HG03280 (cell line): ENCODE results near the gene DSCAML1.
A peak's percentile ranks its signal among the peaks of the same experiment; 100 is the strongest.
"Not testable (repeated sequence)": the region's sequence is repeated elsewhere in the genome, so short reads cannot be mapped to it uniquely, and the experiment has no call there.

ENCODE experiments used
- ATAC-seq: cut with Tn5 transposase; IDR thresholded peaks from one replicate; pipeline ENCODE4 v1.9.1; 2021; ENCODE audit warnings: mild to moderate bottlenecking, moderate library complexity; ENCODE audit not compliant: unreplicated experiment

The DSCAML1 gene

DNA sequence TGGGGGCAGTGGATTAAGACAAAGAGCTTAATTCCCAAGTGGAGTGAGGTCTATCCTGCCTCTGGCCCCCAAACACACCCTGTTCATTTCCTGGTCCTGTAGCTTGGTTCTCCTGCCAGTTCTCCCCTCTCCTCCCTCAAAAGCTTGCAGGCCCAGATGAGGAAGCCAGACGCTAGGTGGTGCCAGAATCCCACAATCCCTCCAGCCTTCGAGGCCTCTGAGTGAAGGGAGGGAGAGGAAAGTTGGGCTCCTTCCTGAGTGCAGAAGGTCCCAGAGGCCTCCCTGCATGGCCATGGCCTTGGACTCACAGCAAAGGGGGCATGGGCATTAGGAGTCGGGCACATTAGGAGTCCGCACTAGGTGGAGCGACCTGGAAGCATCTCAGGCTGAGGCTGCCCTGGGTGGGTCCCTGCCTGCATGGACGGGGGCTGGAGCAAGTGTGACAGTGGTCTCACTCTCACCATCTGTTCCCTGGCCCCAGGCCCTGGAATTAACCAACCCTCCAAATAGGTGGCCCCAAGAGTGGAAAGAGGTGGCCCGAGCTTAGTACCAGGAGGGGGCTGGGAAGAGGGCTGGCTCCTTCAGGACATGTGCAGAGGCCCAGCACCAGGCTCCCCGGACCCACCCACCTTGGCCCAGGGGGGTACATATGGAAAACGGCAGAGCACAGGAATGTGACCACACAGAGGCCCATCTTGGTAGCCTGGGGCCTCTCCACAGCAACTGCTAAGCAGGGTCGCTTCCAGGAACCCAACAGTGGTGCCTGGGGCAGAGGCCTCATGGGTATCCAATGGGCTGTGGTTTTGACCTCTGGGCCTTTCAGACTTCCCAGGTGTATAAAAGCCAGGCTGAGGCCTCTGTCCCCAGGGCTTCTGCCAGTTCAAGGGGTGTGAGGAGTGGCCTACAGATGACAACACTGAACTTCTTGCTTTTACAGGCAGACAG lies 22.4 kb upstream of the DSCAML1 start:
- no peak for ATAC-seq

DNA sequence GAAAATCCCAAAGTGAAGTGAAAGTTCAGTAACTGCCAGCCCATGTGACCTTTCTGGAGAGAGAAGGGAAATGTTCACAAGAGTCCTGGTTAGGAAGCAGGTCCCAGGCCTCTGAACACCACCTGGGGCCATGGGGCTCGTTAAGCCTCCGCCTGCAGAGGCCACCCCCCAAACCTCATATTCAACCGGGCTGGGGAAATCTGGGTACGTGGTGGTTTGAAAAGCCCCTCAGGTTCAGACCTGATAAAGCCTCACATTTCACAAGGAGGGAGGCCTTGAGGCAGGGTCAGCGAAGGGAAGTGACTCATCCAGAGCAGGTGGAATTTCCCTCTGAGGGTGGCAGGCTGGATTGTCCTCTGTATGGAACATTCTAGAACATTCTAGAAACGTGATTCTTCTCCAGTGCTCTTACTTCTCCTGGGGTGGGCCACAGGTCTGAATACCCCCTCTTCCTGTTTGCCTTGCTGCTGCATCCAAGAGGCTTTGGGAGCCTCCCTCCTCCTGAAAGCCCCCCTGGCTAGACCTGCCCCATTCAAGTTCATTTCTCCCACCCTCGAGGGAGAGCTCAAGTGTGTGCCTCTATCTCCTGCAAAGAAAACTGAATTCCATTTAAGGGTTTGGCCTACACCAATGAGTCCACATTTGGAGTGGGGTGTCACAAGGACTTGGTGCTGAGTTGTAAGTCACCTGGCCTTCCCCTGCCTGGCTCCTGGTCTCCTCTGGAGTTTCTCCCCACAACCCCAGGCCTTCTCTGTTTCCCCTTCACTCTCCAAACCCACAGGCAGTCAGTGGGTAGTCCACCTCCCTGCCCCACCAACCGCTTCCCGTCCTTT lies 21.2 kb upstream of the DSCAML1 start:
- ATAC-seq: peak; percentile 23

DNA sequence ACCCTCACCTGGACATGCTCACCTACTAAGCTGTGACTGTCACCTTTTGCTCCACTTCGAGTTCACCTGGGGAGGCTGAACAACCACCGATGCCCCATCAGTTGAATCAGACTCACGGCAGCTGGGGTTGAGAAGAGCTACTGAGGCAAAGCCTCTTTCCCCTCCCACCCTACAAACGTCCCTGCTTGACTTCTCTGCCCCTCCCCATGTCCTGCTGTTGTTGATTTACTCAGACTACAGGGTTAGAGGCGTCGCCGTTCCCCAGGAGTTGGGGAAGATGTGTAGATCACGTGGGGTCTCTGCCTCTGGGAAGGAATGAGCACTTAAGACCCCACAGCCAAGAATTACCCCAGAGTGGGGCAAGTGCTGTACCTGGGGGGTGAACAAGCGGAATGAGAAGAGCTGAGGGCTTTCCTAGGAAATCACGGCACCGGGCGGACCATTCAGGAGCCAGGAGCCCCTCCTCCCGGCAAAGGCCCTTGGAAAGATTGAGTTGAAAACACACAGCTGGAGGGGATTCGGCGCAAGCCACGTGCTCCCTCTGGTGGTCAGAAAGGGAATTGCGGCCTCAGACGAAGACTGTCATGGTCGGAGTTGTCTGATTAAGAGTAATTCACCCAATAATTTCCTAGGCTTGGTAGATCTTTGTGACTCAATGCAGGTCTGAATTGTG lies 20.5 kb upstream of the DSCAML1 start:
- peak; percentile 32 for ATAC-seq

GRCh38 chr11:117816846-117817367 lies 19.9 kb upstream of the DSCAML1 start:
- ATAC-seq: no peak

DNA sequence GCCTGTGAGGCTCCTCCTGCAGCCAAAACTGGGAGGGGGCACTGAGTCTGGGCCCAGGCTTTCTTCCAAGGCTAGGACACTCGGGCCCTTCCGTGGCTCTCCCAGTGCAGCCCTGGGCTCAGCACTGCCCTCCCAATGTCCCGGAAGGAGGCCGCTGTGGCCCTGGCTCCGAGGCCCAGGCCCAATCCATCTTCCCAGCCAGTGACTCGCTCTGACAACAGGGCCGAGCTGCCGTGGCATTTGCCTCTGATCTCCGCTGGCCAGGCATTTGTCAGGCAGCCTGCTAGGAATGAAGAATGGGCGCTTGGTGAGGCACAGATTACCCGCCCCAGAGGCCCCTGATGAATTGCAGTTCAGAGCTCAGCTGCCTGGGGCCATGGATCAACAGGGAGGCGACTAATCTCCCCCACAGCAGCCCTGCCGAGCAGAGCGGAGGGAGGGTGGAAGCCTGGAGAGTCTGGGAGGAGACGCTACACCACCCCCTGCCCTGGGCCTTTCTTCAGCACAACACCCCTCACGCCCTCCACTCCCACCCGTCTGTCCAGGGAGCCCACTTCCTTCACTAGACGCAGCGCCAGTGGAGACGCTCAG lies 19.2 kb upstream of the DSCAML1 start:
- ATAC-seq: no peak

DNA sequence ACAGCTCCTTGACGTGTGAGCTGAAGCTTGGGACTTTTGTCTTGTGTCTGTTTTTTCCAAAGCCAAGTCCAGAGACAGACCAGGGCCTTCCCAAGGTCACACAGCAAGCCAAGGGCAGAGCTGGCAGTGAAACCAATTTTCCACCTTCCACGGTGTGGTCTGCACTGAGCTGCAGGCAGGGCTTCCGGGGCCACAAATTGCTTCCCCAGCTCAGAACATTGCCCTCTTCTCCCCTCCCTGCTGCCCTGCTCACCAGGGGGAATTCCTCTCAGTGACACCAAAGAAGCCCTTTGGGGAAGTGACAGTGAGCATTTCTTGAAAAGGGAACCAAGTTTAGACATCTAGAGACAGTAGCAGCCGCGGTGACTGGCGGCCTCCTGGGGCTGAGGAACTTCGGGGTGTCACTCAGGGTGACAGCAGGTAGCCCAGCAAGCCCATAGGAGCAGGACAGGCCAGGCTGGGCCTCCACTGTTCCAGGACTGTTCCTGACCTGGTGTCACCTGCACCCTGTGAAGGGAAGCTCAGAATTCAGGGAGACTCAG lies 18.3 kb upstream of the DSCAML1 start:
- ATAC-seq: peak; percentile 51

DNA sequence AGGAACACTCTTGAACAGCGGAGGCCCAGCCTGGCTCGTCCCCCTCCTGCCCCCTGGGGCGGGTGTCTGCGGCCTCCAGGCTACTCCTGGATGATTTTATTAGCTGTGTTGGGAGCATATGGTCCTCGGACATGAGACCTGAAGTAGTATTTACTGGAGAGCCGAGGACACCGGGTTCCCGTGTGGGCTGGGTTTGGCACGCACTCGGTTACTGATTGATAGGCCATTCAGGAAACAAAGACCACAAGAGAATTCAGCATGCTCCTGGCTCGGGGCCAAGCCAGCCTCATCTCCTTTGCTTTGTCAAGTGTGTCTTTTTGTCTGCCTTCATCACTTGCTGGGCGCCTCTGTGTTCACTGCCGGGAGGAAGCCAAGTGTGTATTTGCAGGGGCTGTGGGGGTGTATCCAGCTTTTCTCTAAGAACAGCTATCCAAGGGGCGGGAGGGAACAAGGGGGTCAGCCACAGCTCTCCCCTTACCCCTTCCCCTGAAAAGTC lies 17.8 kb upstream of the DSCAML1 start:
- ATAC-seq: peak; percentile 33

DNA sequence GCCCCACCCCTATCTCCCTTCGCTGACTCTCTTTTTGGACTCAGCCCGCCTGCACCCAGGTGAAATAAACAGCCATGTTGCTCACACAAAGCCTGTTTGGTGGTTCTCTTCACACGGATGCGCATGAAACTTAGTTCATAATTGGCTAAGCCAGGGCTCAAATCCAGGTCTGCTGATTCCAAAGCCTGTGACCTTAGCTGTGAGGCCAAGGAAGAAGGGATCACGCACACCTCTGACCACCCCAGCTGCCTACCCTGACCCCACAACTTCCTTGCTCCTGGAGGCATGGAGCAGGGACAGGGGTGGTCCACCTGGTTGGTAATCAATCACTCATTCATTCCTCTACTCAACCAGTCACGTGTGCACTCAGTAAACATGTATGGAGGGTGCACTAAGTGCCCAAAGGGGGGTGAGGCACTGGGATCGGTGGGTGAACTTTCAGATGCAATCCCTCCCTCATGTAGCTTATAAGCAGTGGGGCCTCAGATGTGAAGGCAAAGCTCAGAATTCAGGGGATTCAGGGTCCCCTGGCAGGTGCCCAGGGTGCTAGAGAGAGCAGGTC lies 17.3 kb upstream of the DSCAML1 start:
- no peak for ATAC-seq

DNA sequence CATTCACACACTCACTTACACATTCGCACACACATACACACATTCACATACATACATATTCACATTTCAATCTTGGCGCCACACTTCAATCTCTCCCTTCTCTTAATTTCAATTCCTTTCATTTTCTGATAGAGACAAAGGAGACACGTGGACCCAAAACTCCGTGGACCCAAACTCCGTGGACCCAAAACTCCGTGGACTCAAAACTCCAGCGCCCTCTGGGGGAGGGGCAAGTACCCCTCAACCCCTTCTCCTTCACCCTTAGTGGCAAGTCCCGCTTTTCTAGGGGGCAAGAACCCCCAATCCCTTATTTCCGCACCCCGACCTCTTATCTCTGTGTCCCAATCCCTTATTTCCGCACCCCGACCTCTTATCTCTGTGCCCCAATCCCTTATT lies 13.0 kb upstream of the DSCAML1 start:
- not testable (repeated sequence) for ATAC-seq

GRCh38 chr11:117809236-117810055 lies 12.4 kb upstream of the DSCAML1 start:
- no peak for ATAC-seq

DNA sequence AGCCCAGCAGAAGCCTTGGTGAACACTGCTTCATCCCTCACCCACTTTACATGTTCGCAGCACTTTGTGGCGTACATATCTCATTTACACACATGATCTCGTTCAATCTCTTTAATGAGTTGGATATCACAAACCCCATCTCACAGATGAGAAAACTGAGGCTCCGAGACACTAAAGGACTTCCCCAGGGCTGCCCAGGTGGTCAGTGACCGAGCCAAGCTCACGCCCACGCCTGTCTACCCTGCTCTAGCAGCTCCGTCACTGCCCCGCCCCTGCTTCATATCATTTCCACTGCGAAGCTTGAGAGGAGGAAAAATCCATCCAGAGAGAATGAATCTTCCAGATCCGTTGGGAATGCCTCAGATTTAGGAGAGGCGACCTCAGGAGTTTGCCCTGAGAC lies 11.8 kb upstream of the DSCAML1 start:
- no peak for ATAC-seq

DNA sequence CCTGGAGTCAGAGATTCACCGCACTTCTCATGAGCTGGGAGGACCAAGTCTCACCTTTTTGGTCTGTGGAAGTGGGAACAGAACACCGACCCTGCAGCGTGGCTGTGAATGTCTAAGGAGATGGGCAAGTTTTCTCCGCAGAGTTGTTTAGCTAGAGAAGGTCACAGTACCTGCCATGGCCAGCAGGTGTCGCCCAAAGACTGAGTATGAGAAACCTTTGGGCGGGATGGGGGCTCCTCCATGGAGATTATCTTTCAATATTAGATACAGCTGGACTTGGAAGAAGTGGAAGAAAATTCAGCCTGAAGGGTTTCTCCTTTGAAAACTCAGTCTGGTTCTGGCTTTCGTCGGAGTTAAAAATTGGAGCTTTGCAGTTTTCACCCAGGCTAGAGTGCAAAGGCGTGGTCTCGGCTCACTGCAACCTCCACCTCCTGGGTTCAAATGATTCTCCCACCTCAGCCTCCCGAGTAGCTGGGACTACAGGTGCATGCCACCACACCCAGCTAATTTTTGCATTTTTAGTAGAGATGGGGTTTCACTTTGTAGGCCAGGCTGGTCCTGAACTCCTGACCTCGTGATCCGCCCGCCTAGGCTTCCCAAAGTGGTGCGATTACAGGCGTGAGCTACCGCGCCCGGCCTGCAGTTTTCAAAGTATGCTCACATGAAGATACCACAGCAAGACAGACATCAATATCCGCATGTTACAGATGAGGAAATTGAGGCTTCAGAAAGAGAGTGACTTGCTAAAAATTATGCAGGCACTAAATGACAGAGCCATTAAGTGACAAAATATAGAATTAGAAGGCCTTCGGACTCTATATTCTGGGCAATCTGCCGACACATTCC lies 10.7 kb upstream of the DSCAML1 start:
- ATAC-seq: no peak

GRCh38 chr11:117806846-117807245 lies 9.8 kb upstream of the DSCAML1 start:
- ATAC-seq: no peak

DNA sequence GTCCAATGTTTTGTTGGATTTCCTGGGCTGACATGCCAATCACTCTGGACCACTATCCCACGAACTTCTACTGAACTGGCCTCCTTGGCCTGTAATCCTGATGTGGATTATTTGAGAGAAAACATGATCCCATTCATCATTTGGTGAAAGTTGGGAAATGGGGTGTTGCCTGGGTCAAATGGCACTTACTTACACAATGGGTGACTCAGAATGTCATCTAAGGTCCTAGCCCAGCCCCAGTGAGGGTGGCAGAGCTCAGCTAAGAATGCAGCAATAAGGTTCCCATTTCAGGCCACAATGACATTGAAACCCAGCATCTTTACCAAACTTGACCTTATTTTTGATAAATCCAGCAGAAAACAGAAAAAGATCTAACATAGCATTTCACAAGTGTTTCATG lies 8.0 kb upstream of the DSCAML1 start:
- no peak for ATAC-seq

- no peak for ATAC-seq
Measured at GRCh38 chr11:117803896-117804295, 6.9 kb upstream of the DSCAML1 start.

- ATAC-seq: no peak
Measured at GRCh38 chr11:117799634-117800033, 2.6 kb upstream of the DSCAML1 start.

- ATAC-seq: no peak
Measured at GRCh38 chr11:117796456-117796871, 552 bp downstream of the DSCAML1 start.
